Stromal cell of bone marrow (primary cell): ENCODE measurements around the gene HSD17B11.
"Not testable (repeated sequence)": the region's sequence is repeated elsewhere in the genome, so short reads cannot be mapped to it uniquely, and the experiment has no call there.

ENCODE experiments used
- DNase-seq: peaks from one replicate; pipeline ENCODE4 v3.0.0-alpha.2; 2012; ENCODE audit warnings: low read depth

Gene HSD17B11

DNA sequence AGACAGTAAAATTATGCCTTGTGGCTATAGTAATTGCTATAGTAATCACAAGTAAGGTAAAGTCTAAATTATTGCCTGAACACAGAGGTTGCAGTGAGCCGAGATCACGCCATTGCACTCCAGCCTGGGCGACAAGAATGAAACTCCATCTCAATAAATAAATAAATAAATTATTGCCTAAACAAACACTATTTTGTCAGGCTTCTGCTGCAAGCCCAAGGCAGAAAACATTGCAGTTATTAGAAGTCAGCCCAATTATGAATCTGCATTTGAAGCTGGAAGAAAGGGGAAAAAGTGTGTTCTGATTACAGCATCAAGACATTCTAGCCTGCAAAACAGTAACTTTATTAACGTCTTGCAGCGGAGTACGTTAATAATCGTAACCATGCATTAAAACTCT, 85.4 kb downstream of the HSD17B11 start:
- no peak for DNase-seq

DNA sequence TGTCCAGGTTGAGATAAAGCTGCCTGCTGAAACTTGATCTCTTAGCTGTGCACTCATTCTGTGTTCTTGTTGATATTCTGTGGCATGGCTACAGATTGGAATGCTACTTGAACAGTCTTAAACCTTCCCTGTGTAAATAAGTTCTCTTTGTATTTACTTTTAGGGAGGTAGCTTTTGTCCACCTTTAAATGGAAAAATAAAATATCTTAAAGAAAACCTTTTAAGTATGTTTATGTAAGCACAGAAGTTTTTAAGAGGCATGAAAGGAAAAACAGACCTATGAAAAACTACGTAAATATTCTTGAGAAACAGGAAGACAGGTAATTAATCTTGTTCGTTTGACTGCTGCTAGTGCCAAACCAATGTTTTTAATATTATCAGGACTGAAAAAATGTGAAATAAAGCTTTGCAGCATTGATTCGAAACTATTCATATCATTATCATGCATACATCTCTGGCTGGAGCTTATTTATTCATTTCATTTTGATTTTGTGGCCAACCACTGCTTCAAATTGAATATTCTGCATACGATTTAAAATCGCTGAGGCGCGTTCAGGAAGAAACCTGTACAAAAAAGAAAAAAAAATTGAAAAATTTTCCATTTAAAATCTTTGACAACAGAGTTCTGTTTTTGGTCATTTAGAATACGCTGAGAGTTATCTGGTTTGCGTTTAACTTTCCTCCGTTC, 86.1 kb downstream of the HSD17B11 start:
- DNase-seq, result no peak

DNA sequence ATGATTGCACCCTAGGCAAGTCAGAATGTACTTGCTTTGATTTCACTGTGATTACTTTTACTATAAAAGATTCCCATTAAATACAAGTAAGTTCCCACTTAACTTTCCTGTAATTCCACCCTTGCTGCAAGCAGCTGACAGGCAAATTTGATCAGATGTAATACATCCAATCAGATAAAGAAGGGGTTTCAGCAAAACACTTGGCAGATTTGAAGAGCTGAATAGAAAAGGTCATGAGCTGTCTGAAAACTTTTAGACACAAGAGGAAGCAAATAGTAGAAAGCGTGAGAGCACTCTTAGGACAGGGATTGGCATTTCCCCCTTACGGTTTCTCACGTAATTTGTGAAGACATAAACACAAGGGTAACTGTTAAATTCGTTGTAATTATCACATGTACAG, 91.1 kb downstream of the HSD17B11 start:
- no peak for DNase-seq

DNA sequence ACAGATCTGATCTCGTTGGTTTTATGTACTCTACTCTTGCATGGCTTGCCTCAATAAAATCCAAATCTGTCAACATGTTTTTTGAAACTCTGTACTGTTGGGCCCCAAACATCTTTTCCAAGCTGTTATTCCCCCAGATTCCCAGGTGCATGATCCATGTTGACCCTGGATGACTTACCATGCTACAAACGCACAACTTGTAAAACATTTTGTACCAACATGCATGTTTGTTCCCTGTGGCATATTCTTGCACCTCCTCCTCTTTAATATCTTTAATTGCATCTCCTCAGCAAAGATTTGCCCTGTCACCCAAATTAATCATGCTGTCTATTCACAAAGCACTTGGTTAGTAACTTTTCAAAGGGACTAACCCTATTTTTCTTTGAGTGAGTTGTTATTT, 92.6 kb downstream of the HSD17B11 start:
- DNase-seq, result no peak

DNA sequence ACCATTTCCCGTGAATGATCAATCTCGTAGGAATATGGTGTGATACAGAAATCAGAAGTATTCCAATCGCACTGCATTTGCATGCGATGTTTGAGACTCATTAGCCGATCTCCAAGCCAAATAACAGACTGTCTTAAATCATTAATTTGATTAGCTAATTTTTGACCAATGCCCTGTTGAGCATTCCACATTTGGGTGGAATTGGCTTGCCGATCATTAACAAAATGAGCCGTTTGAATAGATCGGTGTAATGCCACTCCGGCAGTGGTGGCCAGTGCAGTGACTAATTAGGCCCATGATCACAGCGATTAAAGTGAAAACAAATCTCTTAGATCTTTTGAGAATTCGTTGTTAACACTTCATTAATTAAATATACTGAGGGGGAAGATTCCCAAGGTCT, 96.1 kb downstream of the HSD17B11 start:
- not testable (repeated sequence) for DNase-seq

DNA sequence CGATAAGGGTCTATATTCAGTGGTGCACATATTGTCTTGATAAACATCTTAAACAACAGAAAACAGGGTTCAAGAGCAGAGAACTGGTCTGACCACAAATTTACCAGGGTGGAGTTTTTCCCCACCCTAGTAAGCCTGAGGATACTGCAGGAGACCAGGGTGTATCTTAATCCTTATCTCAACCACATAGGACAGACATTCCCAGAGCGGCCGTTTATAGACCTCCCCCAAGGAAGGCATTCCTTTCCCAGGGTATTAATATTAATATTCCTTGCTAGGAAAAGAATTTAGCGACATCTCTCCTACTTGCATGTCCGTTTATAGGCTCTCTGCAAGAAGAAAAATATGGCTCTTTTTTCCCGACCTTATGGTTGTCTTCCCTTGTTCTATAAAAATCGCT, 97.1 kb downstream of the HSD17B11 start:
- not testable (repeated sequence) for DNase-seq

DNA sequence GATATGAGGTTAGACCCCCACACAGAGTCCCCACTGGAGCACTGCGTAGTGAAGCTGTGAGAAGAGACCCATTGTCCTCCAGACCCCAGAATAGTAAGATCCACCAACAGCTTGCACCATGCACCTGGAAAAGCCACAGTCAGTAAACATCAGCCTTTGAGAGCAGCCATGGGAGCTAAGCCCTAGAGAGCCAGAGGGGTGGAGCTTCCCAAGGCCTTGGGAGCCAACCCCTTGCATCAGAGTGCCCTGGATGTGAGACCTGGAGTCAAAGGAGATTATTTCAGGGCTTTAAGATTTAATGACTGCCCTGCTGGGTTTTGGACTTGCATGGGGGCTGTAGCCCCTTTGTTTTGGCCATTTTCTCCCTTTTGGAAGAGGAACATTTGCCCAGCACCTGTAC, 104.0 kb downstream of the HSD17B11 start:
- no peak for DNase-seq
